HepG2 (cell line): ENCODE measurements around the gene ATG16L2. TPM values are rescaled to one million over a fixed set of nuclear protein-coding genes. Genes with fewer than 3 reads are reported as not detected.

Experiments
- DMAP1 ChIP-seq: IDR thresholded peaks from 2 replicates; pipeline ENCODE4 v1.6.1; 2016
- FOXO1 ChIP-seq: sonication (generic); formaldehyde crosslinking; IDR thresholded peaks from 2 replicates; pipeline ENCODE4 v1.4.0; 2020; ENCODE audit warnings: missing genetic modification reagents
- HOXD1 ChIP-seq: sonication (generic); formaldehyde crosslinking; IDR thresholded peaks from 2 replicates; pipeline ENCODE4 v1.5.0; 2020; ENCODE audit warnings: missing genetic modification reagents
- KDM2A ChIP-seq: sonication (generic); formaldehyde crosslinking; IDR thresholded peaks from 2 replicates; pipeline ENCODE4 v1.4.0; 2020; ENCODE audit warnings: low read depth, missing genetic modification reagents, borderline replicate concordance
- MTA1 ChIP-seq: sonication (generic); formaldehyde crosslinking; IDR thresholded peaks from 2 replicates; pipeline ENCODE4 v1.4.0; 2020; ENCODE audit warnings: missing genetic modification reagents, mild to moderate bottlenecking, borderline replicate concordance
- REPIN1 ChIP-seq: sonication (generic); formaldehyde crosslinking; IDR thresholded peaks from 2 replicates; pipeline ENCODE4 v1.8.0; 2022; ENCODE audit warnings: missing genetic modification reagents, low read depth, mild to moderate bottlenecking, borderline replicate concordance
- SOX13 ChIP-seq, 3 experiments: fragments of 450-650 bp in 1 of 3; sonication (generic) in 1 of 3; formaldehyde crosslinking in 1 of 3; IDR thresholded peaks in 2 of 3; conservative IDR thresholded peaks in 1 of 3; 2 replicates each; pipeline versions ENCODE4 v1.5.0 to v1.6.1; 2016 to 2020; ENCODE audit warnings: antibody characterized with exemption in 1 of 3, mild to moderate bottlenecking in 1 of 3, missing compliant biosample characterization in 1 of 3, missing genetic modification reagents in 1 of 3, moderate library complexity in 1 of 3
- ZBTB42 ChIP-seq: sonication (generic); formaldehyde crosslinking; IDR thresholded peaks from 2 replicates; pipeline ENCODE4 v1.5.0; 2020; ENCODE audit warnings: mild to moderate bottlenecking, missing genetic modification reagents
- ZNF501 ChIP-seq: sonication (generic); formaldehyde crosslinking; IDR thresholded peaks from 2 replicates; pipeline ENCODE4 v1.5.1; 2020; ENCODE audit warnings: mild to moderate bottlenecking, moderate library complexity, missing genetic modification reagents
- ZNF562 ChIP-seq: sonication (generic); formaldehyde crosslinking; IDR thresholded peaks from 2 replicates; pipeline ENCODE4 v1.8.0; 2022; ENCODE audit warnings: missing genetic modification reagents, borderline replicate concordance
- ZNF792 ChIP-seq: IDR thresholded peaks from 2 replicates; pipeline ENCODE4 v1.6.1; 2016
- ZSCAN29 ChIP-seq: sonication (generic); formaldehyde crosslinking; conservative IDR thresholded peaks from 2 replicates; pipeline ENCODE4 v1.4.0; 2020; ENCODE audit warnings: mild to moderate bottlenecking, missing genetic modification reagents
- polyA plus RNA-seq, 8 experiments: library from polyadenylated mRNA; depleted of rRNA in 3 of 8; stranded (reverse) in 7 of 8; unstranded in 1 of 8; fragments of >200 nt; fragmentation: Illumina TruSeq in 4 of 8; extraction: Trizol in 4 of 8; gene quantifications; 2 replicates each; pipeline versions ENCODE4 v1.2.1 to v1.2.3, GENCODE V29; 2011 to 2016; ENCODE audit warnings: low read depth in 4 of 8, missing spikeins in 1 of 8, mixed read lengths in 1 of 8; ENCODE audit not compliant: insufficient read depth in 1 of 8
- total RNA-seq, 5 experiments: library from RNA; depleted of rRNA; stranded (reverse); fragments of >200 nt; fragmentation: Illumina TruSeq; extraction: Trizol; gene quantifications; 2 replicates each; pipeline ENCODE4 v1.2.3, GENCODE V29; 2016; ENCODE audit warnings: low read depth in 1 of 5
- TF ChIP-seq, protein P1 (sequence below), 2 experiments: fragments of 450-650 bp in 1 of 2; sonication (generic) in 1 of 2; formaldehyde crosslinking in 1 of 2; IDR thresholded peaks; 2 replicates each; pipeline versions ENCODE4 v1.6.1 to v1.8.0; 2016 to 2022; ENCODE audit warnings: antibody characterized with exemption in 1 of 2, mild to moderate bottlenecking in 1 of 2, missing genetic modification reagents in 1 of 2
- TF ChIP-seq, protein P2 (sequence below): sonication (generic); formaldehyde crosslinking; IDR thresholded peaks from 2 replicates; pipeline ENCODE4 v1.4.0; 2020; ENCODE audit warnings: low read depth, mild to moderate bottlenecking, missing genetic modification reagents
- TF ChIP-seq, protein P3 (sequence below), 2 experiments: sonication (generic) in 1 of 2; formaldehyde crosslinking in 1 of 2; IDR thresholded peaks; 2 replicates each; pipeline versions ENCODE4 v1.4.0 to v1.6.1; 2018 to 2020; ENCODE audit warnings: missing genetic modification reagents in 2 of 2, borderline replicate concordance in 1 of 2, low read depth in 1 of 2, mild to moderate bottlenecking in 1 of 2, missing biosample characterization in 1 of 2

ATG16L2 gene
- total and polyA plus RNA-seq, 2 of the 13 experiments (the other 11 are each of a cell fraction or from before 2014, with no cell fraction given), result 6.2 to 14.8 TPM

DNA sequence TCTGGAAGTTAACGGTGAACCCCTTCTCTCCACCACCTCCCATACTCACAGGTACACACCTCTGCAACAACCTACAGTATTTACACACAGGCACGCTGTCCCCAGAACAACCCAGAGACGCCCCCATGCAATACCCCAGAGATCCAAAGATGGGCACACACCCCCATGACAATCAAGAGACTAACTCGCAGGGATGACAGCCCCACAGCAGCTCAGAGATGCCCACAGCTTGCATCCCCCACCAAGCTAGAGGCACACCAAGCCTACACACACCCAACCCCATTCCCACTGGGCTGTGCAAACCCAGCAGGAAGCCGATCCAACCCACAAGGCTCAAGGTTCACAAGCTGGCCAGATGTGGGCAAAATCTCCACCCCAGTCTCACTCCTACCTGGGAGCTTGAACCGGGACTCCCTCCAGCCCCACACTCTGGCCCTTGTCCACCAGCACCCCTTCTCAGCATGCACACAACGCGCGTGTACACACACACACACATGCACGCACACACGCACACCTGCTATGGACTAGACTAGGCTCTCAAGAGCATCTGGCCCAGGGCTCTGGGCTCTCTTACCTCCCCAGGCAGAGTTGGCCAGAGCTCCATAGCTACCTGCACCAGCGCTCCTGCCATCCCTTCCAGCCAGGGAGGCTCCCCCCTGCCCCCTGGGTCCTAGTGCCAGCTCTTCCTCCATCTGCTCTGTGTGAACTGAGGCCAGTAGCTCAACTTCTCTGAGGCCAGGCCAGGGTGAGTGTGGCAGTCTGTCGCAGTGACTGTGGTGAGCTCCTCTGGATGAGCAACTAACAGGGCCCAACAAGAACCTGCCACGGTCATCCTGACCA is 31.9 kb upstream of the ATG16L2 start (continued):
- TF ChIP-seq, protein P1, sequence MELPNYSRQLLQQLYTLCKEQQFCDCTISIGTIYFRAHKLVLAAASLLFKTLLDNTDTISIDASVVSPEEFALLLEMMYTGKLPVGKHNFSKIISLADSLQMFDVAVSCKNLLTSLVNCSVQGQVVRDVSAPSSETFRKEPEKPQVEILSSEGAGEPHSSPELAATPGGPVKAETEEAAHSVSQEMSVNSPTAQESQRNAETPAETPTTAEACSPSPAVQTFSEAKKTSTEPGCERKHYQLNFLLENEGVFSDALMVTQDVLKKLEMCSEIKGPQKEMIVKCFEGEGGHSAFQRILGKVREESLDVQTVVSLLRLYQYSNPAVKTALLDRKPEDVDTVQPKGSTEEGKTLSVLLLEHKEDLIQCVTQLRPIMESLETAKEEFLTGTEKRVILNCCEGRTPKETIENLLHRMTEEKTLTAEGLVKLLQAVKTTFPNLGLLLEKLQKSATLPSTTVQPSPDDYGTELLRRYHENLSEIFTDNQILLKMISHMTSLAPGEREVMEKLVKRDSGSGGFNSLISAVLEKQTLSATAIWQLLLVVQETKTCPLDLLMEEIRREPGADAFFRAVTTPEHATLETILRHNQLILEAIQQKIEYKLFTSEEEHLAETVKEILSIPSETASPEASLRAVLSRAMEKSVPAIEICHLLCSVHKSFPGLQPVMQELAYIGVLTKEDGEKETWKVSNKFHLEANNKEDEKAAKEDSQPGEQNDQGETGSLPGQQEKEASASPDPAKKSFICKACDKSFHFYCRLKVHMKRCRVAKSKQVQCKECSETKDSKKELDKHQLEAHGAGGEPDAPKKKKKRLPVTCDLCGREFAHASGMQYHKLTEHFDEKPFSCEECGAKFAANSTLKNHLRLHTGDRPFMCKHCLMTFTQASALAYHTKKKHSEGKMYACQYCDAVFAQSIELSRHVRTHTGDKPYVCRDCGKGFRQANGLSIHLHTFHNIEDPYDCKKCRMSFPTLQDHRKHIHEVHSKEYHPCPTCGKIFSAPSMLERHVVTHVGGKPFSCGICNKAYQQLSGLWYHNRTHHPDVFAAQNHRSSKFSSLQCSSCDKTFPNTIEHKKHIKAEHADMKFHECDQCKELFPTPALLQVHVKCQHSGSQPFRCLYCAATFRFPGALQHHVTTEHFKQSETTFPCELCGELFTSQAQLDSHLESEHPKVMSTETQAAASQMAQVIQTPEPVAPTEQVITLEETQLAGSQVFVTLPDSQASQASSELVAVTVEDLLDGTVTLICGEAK (IDR thresholded peaks at IDR 0.05), result no peak
- TF ChIP-seq, protein P1 (CRISPR knock-in tag; IDR thresholded peaks at IDR 0.05), result 0 out of 2 replicates have a peak, but pooled peaks have one; percentile 26
- TF ChIP-seq HOXD1 (CRISPR knock-in tag) (peak; percentile 72; the same call in 1 of the 2 replicates), MTA1 (peak; percentile 74; the same call in 1 of the 2 replicates), ZNF501 (no peak), ZSCAN29 (CRISPR knock-in tag) (peak; percentile 84; the same call in 1 of the 2 replicates), ZNF562 (CRISPR knock-in tag) (no peak), REPIN1 (CRISPR knock-in tag) (peak; percentile 38; the same call in 1 of the 2 replicates), DMAP1 (CRISPR knock-in tag) (peak; percentile 37; the same call in 1 of the 2 replicates), FOXO1 (CRISPR knock-in tag) (no peak), ZBTB42 (peak; percentile 99), SOX13 (IDR thresholded peaks at IDR 0.05) (no peak), SOX13 (CRISPR knock-in tag; conservative IDR thresholded peaks at IDR 0.05 in 1 of 2, IDR thresholded peaks at IDR 0.05 in 1 of 2) (no peak), KDM2A (CRISPR knock-in tag) (no peak), ZNF792 (CRISPR knock-in tag) (0 out of 2 replicates have a peak, but pooled peaks have one; percentile 21)
- TF ChIP-seq, protein P2, sequence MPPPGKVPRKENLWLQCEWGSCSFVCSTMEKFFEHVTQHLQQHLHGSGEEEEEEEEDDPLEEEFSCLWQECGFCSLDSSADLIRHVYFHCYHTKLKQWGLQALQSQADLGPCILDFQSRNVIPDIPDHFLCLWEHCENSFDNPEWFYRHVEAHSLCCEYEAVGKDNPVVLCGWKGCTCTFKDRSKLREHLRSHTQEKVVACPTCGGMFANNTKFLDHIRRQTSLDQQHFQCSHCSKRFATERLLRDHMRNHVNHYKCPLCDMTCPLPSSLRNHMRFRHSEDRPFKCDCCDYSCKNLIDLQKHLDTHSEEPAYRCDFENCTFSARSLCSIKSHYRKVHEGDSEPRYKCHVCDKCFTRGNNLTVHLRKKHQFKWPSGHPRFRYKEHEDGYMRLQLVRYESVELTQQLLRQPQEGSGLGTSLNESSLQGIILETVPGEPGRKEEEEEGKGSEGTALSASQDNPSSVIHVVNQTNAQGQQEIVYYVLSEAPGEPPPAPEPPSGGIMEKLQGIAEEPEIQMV, result 0 out of 2 replicates have a peak, but pooled peaks have one; percentile 28
- TF ChIP-seq, protein P3, sequence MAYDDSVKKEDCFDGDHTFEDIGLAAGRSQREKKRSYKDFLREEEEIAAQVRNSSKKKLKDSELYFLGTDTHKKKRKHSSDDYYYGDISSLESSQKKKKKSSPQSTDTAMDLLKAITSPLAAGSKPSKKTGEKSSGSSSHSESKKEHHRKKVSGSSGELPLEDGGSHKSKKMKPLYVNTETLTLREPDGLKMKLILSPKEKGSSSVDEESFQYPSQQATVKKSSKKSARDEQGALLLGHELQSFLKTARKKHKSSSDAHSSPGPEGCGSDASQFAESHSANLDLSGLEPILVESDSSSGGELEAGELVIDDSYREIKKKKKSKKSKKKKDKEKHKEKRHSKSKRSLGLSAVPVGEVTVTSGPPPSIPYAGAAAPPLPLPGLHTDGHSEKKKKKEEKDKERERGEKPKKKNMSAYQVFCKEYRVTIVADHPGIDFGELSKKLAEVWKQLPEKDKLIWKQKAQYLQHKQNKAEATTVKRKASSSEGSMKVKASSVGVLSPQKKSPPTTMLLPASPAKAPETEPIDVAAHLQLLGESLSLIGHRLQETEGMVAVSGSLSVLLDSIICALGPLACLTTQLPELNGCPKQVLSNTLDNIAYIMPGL (CRISPR knock-in tag; IDR thresholded peaks at IDR 0.05; ENCODE audit: borderline replicate concordance in 1 of 2, low read depth in 1 of 2), result no peak
